Urinary bladder (tissue), 4 donors: ENCODE data around the gene DAGLA. TPM values are rescaled to one million over a fixed set of nuclear protein-coding genes. Genes with fewer than 3 reads are reported as not detected.

Source experiments
- DNase-seq: peaks from one replicate; pipeline ENCODE4 v3.0.0-alpha.2; 2015; ENCODE audit errors: extremely low spot score
- H3K27ac ChIP-seq: one replicate; pipeline ENCODE4 v1.5.1; 2013; ENCODE audit warnings: low read depth, mild to moderate bottlenecking, moderate library complexity
- H3K36me3 ChIP-seq: one replicate; pipeline ENCODE4 v1.6.1; 2013; ENCODE audit warnings: mild to moderate bottlenecking, moderate library complexity; ENCODE audit not compliant: insufficient read depth
- H3K4me1 ChIP-seq: one replicate; pipeline ENCODE4 v1.6.1; 2013; ENCODE audit warnings: mild to moderate bottlenecking, moderate library complexity; ENCODE audit not compliant: insufficient read depth
- H3K4me3 ChIP-seq: one replicate; pipeline ENCODE4 v1.5.1; 2013; ENCODE audit warnings: low read depth, low read length
- WGBS: extraction: QIAGEN DNeasy Blood & Tissue Kit; methylation state at CpG from one replicate; pipeline ENCODE4 v1.1.7; 2013; 5-methylcytosine and 5-hydroxymethylcytosine counted together
- polyA plus RNA-seq: library from polyadenylated mRNA; stranded (reverse); fragments of 200-250 nt; gene quantifications from one replicate; pipeline ENCODE4 v1.2.3, GENCODE V29; 2013
- total RNA-seq: library from RNA; depleted of rRNA; stranded (reverse); fragments of >200 nt; gene quantifications from one replicate; pipeline ENCODE4 v1.2.3, GENCODE V29; 2014
- donor health status: healthy with polysubstance abuse.
- donor health status: healthy.

DAGLA gene
- total and polyA plus RNA-seq, 2 donors = 1.8 to 2.5 TPM

GRCh38 chr11:61679296-61679695, 895 bp upstream of the DAGLA start:
- Histone ChIP-seq H3K27ac (no peak overlapping the region), H3K36me3 (no peaks in the 10 kb centered on the region), H3K4me1 (no peaks in the 10 kb centered on the region), H3K4me3 (no peak overlapping the region)
- 47% methylated on average over 9 of the region's 9 CpGs for WGBS
- no peak for DNase-seq

GRCh38 chr11:61680622-61681221, 531 bp downstream of the DAGLA start:
- Histone ChIP-seq H3K27ac (no peak overlapping the region), H3K36me3 (no peaks in the 10 kb centered on the region), H3K4me3 (peak overlapping the region; percentile 52), H3K4me1 (no peaks in the 10 kb centered on the region)
- 59% methylated on average over 30 of the region's 30 CpGs for WGBS
- DNase-seq = no peak

- DNase-seq = no peak
- Histone ChIP-seq H3K4me1 (no peaks in the 10 kb centered on the region), H3K36me3 (no peaks in the 10 kb centered on the region), H3K4me3 (no peak overlapping the region), H3K27ac (no peak overlapping the region)
- WGBS = 70% methylated on average over 12 of the region's 12 CpGs
Observed at GRCh38 chr11:61682093-61682732, 2.0 kb downstream of the DAGLA start.

- Histone ChIP-seq H3K27ac (no peak overlapping the region), H3K36me3 (no peaks in the 10 kb centered on the region), H3K4me3 (no peak overlapping the region), H3K4me1 (no peaks in the 10 kb centered on the region)
- no peak for DNase-seq
- 85% methylated on average over 11 of the region's 11 CpGs for WGBS
Observed at GRCh38 chr11:61682906-61683675, 2.9 kb downstream of the DAGLA start.

DNA sequence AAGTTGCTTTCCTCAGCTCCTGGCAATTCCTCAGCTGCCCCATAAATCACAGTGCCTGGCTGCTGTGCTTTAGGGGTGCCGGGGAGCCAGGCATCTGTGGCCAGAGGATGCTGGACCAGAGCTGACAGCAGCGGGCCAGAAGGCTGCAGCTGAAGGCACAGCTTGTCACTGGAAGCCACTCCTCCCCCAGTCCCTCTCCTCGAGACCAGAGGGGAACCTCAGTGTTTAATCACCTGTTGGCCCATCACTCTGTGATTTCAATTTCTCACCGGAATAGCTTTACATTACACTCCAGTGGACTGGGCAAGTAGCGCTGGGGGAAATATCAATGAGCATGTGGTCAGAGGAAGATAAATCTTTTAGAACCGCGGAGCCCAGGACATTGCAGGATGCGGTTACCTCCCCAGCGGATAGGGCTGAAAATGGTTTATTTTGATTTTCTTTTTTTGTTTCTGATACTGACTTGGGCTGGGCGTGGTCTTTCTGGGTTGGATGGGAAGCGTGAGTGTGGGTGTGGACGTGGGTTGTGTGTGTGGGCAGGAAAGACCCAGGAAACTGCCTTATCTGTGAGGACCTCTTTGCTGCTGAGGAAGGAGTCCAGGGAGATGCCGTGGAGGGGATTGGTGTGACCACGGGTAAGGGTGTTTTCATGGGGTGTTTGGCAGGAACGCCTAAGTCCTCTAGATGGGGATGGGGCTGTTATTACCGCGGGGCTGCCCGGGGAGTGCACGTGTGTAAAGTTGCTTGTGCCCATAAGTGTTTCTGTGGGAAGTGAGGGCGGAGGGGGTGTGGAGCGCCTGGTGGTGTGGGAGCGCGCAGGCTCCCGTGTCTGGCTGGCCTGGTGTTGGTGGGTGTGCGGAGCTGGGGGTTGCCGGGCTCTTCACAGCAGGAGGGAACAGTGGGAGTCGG, 4.0 kb downstream of the DAGLA start:
- no peak overlapping the region for H3K4me3 ChIP-seq
- DNase-seq = no peak
- no peaks in the 10 kb centered on the region for H3K36me3 ChIP-seq
- 40% methylated on average over 27 of the region's 27 CpGs for WGBS
- H3K27ac ChIP-seq = no peak overlapping the region
- H3K4me1 ChIP-seq = no peaks in the 10 kb centered on the region

DNA sequence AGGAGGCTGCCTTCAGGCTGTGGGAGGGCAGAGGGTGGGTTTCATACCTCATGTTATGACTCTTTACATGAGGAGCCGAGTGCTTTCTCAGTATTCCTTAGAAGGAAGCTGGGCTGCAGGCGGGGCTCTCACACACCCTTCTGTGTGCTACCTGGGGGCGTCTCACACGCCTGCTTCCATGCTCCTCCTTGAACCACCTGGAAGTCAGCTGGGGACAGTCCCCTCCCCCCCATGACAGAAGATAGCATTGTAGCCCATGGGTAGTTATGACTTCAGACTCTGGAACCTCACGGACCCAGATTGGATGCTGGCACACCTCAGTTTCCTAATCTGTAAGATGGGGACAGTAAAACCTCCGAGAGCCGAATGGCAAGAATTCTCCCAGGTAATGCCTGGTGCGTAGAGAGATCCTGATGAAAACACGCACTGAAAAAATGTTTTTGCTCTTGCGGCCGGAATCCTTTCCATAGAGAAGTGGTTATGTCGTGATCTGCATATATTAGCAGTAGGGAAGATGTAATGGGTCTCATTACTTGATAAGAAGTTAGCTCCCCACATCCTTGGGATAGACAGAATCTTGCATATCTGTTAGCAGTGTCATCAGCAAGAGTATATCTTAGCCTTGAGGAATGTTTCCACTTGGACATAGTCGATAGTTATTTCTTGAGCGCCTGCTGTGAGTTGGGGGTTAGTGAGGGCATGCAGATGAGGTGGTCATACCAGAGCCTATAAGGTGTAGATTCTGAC, 4.9 kb downstream of the DAGLA start:
- no peak overlapping the region for H3K4me3 ChIP-seq
- 81% methylated on average over 14 of the region's 14 CpGs for WGBS
- no peaks in the 10 kb centered on the region for H3K4me1 ChIP-seq
- H3K27ac ChIP-seq = no peak overlapping the region
- no peaks in the 10 kb centered on the region for H3K36me3 ChIP-seq
- DNase-seq = no peak

- Histone ChIP-seq H3K36me3 (no peaks in the 10 kb centered on the region), H3K4me3 (no peak overlapping the region), H3K4me1 (no peaks in the 10 kb centered on the region), H3K27ac (no peak overlapping the region)
- 78% methylated on average over 9 of the region's 9 CpGs for WGBS
- no peak for DNase-seq
Observed at GRCh38 chr11:61685617-61685967, 5.4 kb downstream of the DAGLA start.

GRCh38 chr11:61686066-61686465, 5.9 kb downstream of the DAGLA start:
- 82% methylated on average over 8 of the region's 8 CpGs for WGBS
- H3K4me1 ChIP-seq = no peaks in the 10 kb centered on the region

GRCh38 chr11:61686469-61686868, 6.3 kb downstream of the DAGLA start:
- Histone ChIP-seq H3K36me3 (no peaks in the 10 kb centered on the region), H3K4me3 (no peak overlapping the region), H3K4me1 (no peaks in the 10 kb centered on the region), H3K27ac (no peak overlapping the region)
- WGBS = 90% methylated on average over 8 of the region's 8 CpGs
- no peak for DNase-seq

More at GRCh38 chr11:61686066-61686465, 5.9 kb downstream of the DAGLA start:
- DNase-seq = no peak
- no peaks in the 10 kb centered on the region for H3K36me3 ChIP-seq
- no peak overlapping the region for H3K27ac ChIP-seq
- H3K4me3 ChIP-seq = no peak overlapping the region

DNA sequence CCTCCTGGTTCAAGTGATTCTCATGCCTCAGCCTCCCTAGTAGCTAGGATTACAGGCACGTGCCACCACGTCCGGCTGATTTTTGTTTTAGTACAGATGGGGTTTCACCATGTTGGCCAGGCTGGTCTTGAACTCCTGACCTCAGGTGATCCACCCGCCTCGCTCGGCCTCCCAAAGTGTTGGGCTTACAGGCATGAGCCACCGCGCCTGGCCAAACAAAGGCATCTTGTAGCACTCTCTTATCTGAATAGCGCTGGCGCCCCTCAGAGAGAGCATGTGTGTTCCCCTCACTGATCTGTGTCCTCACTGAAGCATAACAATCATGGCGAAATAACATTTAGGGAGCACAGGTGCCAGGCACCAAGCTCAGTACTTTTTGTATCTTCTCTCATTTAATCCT, 7.2 kb downstream of the DAGLA start:
- no peak overlapping the region for H3K4me3 ChIP-seq
- H3K27ac ChIP-seq = no peak overlapping the region
- no peak for DNase-seq
- no peaks in the 10 kb centered on the region for H3K4me1 ChIP-seq
- H3K36me3 ChIP-seq = no peaks in the 10 kb centered on the region
- 94% methylated on average over 11 of the region's 11 CpGs for WGBS

DNA sequence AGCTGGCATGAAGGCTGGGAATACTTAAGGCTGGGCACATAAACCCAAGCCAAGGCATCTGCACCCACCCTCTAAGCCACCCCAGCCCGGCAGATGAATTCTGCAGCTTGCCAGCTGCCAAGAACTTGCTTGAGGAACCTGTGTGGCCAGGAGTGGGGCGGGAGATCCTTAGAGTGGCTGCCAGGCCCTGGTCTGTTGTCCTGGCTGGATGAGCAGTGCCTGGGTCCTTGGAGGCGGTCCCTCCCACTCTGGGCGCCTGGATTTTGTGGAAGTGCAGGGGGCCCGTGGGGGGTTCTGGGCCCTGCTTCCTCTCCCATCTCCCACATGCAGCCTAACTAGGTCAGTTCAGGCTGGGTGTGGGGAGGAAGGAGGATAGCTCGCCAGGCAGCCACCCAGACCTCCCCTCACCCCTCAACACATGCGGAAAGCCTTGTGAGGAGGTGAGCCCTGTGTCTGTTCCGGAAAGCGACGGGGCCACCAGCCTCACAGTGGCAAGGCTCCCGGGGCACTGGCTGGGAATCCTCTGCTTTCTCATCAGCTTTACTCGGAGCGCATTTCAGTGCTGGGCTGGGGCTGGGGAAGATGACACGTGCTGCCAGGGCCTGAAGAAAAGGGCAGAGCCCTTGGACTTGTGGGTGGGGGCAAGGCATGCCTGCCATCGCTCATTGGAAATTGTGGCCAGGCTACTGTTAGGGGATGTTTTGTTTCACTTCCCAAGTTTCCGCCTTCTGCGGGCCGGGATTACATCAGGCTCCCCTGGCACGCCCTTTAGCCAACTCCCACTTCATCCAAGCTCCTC, 8.4 kb downstream of the DAGLA start:
- Histone ChIP-seq H3K4me3 (no peak overlapping the region), H3K36me3 (no peaks in the 10 kb centered on the region), H3K4me1 (no peaks in the 10 kb centered on the region), H3K27ac (no peak overlapping the region)
- DNase-seq = no peak
- 54% methylated on average over 19 of the region's 19 CpGs for WGBS

DNA sequence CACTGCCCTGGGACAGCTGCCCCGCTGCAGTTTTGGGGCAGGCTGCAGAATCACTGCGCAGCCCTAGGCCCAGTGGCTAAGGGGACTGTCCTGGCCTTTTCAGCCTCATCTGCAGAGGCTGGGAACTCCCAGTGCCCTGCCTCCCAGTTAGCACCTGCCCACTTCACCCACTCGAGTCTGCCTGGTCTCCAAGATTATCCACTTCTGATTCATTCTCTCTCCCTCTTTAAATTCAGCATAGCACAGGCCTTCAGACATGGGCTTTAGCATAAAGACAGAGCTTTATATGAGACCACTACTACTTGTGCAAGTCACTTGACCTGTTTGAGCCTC, 8.9 kb downstream of the DAGLA start:
- WGBS = 64% methylated on average over 3 of the region's 3 CpGs
- no peak overlapping the region for H3K4me3 ChIP-seq
- H3K4me1 ChIP-seq = no peaks in the 10 kb centered on the region
- no peak overlapping the region for H3K27ac ChIP-seq
- no peaks in the 10 kb centered on the region for H3K36me3 ChIP-seq
- no peak for DNase-seq
